ENCODE measurements around the gene PRKCE.
"Not testable (repeated sequence)": the region's sequence is repeated elsewhere in the genome, so short reads cannot be mapped to it uniquely, and the experiment has no call there.

PRKCE gene

GRCh38 chr2:45872211-45872610, 220.7 kb downstream of the PRKCE start:
- DNase-seq: no peak

- DNase-seq: no peak
Observed at GRCh38 chr2:45874344-45874743, 222.9 kb downstream of the PRKCE start.

GRCh38 chr2:45876611-45877010, 225.1 kb downstream of the PRKCE start:
- no peak for DNase-seq

GRCh38 chr2:45879406-45879805, 227.9 kb downstream of the PRKCE start:
- no peak for DNase-seq

- no peak for DNase-seq
Observed at GRCh38 chr2:45879936-45880335, 228.5 kb downstream of the PRKCE start.

- no peak for DNase-seq
Observed at GRCh38 chr2:45881970-45882581, 230.6 kb downstream of the PRKCE start.

- DNase-seq: no peak
Observed at GRCh38 chr2:45882707-45883602, 231.5 kb downstream of the PRKCE start.

- no peak for DNase-seq
Observed at GRCh38 chr2:45883603-45884000, 232.1 kb downstream of the PRKCE start.

- DNase-seq: peak; percentile 58
Observed at GRCh38 chr2:45884126-45884525, 232.7 kb downstream of the PRKCE start.

GRCh38 chr2:45885171-45885621, 233.7 kb downstream of the PRKCE start:
- no peak for DNase-seq

- DNase-seq: peak; percentile 45
Observed at GRCh38 chr2:45886171-45886663, 234.7 kb downstream of the PRKCE start.

- DNase-seq: peak; percentile 80
Observed at GRCh38 chr2:45888167-45888566, 236.7 kb downstream of the PRKCE start.

- no peak for DNase-seq
Observed at GRCh38 chr2:45888641-45889040, 237.2 kb downstream of the PRKCE start.

GRCh38 chr2:45889053-45889452, 237.6 kb downstream of the PRKCE start:
- peak; percentile 54 for DNase-seq

- DNase-seq: peak; percentile 94
Observed at GRCh38 chr2:45889620-45890370, 238.3 kb downstream of the PRKCE start.

- DNase-seq: not testable (repeated sequence)
Observed at GRCh38 chr2:45890371-45890646, 238.8 kb downstream of the PRKCE start.

GRCh38 chr2:45890819-45891218, 239.3 kb downstream of the PRKCE start:
- DNase-seq: peak; percentile 82

GRCh38 chr2:45891719-45892424, 240.4 kb downstream of the PRKCE start:
- no peak for DNase-seq

- DNase-seq: no peak
Observed at GRCh38 chr2:45892425-45892745, 240.9 kb downstream of the PRKCE start.

GRCh38 chr2:45892757-45893156, 241.3 kb downstream of the PRKCE start:
- peak; percentile 61 for DNase-seq

- no peak for DNase-seq
Observed at GRCh38 chr2:45894211-45894610, 242.7 kb downstream of the PRKCE start.

GRCh38 chr2:45895241-45895861, 243.9 kb downstream of the PRKCE start:
- DNase-seq: no peak

- peak; percentile 62 for DNase-seq
Observed at GRCh38 chr2:45896311-45896710, 244.8 kb downstream of the PRKCE start.

Measured in inflammatory macrophage treated with lipopolysaccharide for 4 hours (primary cell).